H9 (cell line): ENCODE data around the gene SECTM1. TPM values are rescaled to one million over a fixed set of nuclear protein-coding genes. Genes with fewer than 3 reads are reported as not detected.

Experiments
- DNase-seq: peaks from one replicate; pipeline ENCODE4 v3.0.0-alpha.2; 2017
- H2AFZ ChIP-seq: one replicate; pipeline ENCODE4 v1.6.1; 2013; ENCODE audit warnings: mild to moderate bottlenecking, low read length, control low read depth, moderate library complexity
- H2AK5ac ChIP-seq: 2 replicates; pipeline ENCODE4 v1.6.1; 2013; ENCODE audit warnings: low read length, control low read depth, mixed read lengths; ENCODE audit not compliant: insufficient read length
- H2BK120ac ChIP-seq: one replicate; pipeline ENCODE4 v1.6.1; 2013; ENCODE audit warnings: low read depth, mild to moderate bottlenecking, low read length, control low read depth, inconsistent platforms; ENCODE audit not compliant: poor library complexity, severe bottlenecking
- H2BK12ac ChIP-seq: 2 replicates; pipeline ENCODE4 v1.6.1; 2013; ENCODE audit warnings: low read length, control low read depth, mixed read lengths, low read depth; ENCODE audit not compliant: insufficient read length
- H2BK15ac ChIP-seq: 2 replicates; pipeline ENCODE4 v1.6.1; 2013; ENCODE audit warnings: low read depth, low read length, control low read depth
- H2BK20ac ChIP-seq: one replicate; pipeline ENCODE4 v1.6.1; 2013; ENCODE audit warnings: low read depth, mild to moderate bottlenecking, low read length, control low read depth, inconsistent platforms; ENCODE audit not compliant: poor library complexity, severe bottlenecking
- H2BK5ac ChIP-seq: 2 replicates; pipeline ENCODE4 v1.6.1; 2013; ENCODE audit warnings: low read length, control low read depth, mixed read lengths; ENCODE audit not compliant: insufficient read length
- H3K14ac ChIP-seq: 2 replicates; pipeline ENCODE4 v1.6.1; 2013; ENCODE audit warnings: low read length, control low read depth; ENCODE audit not compliant: insufficient read depth
- H3K18ac ChIP-seq: 2 replicates; pipeline ENCODE4 v1.6.1; 2013; ENCODE audit warnings: low read depth, mild to moderate bottlenecking, mixed read lengths, low read length, control low read depth; ENCODE audit not compliant: insufficient read length
- H3K23ac ChIP-seq: 2 replicates; pipeline ENCODE4 v1.6.1; 2013; ENCODE audit warnings: low read length, control low read depth, mixed read lengths, low read depth; ENCODE audit not compliant: insufficient read length
- H3K23me2 ChIP-seq: 2 replicates; pipeline ENCODE4 v1.6.1; 2013; ENCODE audit warnings: low read depth, mild to moderate bottlenecking, mixed read lengths, low read length, control low read depth; ENCODE audit not compliant: insufficient read length, poor library complexity, severe bottlenecking
- H3K27ac ChIP-seq: 2 replicates; pipeline ENCODE4 v1.5.1; 2013; ENCODE audit warnings: low read length, control low read depth, mixed read lengths, low read depth; ENCODE audit not compliant: insufficient read length
- H3K27me3 ChIP-seq: 2 replicates; pipeline ENCODE4 v1.6.1; 2013; ENCODE audit warnings: low read length, control low read depth, inconsistent platforms; ENCODE audit not compliant: insufficient read depth
- H3K4ac ChIP-seq: 2 replicates; pipeline ENCODE4 v1.6.1; 2013; ENCODE audit warnings: low read depth, mild to moderate bottlenecking, control low read depth, inconsistent platforms, low read length, moderate library complexity
- H3K4me1 ChIP-seq: 2 replicates; pipeline ENCODE4 v1.6.1; 2013; ENCODE audit warnings: low read length, control low read depth, inconsistent platforms; ENCODE audit not compliant: insufficient read depth
- H3K4me2 ChIP-seq: 2 replicates; pipeline ENCODE4 v1.6.1; 2013; ENCODE audit warnings: low read length, control low read depth, mixed read lengths; ENCODE audit not compliant: insufficient read length, insufficient read depth
- H3K56ac ChIP-seq: 2 replicates; pipeline ENCODE4 v1.6.1; 2013; ENCODE audit warnings: low read depth, mild to moderate bottlenecking, mixed read lengths, low read length, control low read depth; ENCODE audit not compliant: insufficient read length
- H3K79me1 ChIP-seq: 2 replicates; pipeline ENCODE4 v1.6.1; 2013; ENCODE audit warnings: low read depth, mild to moderate bottlenecking, moderate library complexity, low read length, control low read depth, inconsistent platforms; ENCODE audit not compliant: insufficient read depth, poor library complexity, severe bottlenecking
- H3K79me2 ChIP-seq: 2 replicates; pipeline ENCODE4 v1.6.1; 2013; ENCODE audit warnings: low read length, control low read depth, inconsistent platforms; ENCODE audit not compliant: insufficient read depth
- H3K9ac ChIP-seq: 2 replicates; pipeline ENCODE4 v1.6.1; 2013; ENCODE audit warnings: low read length, control low read depth, mixed read lengths; ENCODE audit not compliant: insufficient read length; ENCODE audit errors: extremely low read depth
- H3K9me3 ChIP-seq: one replicate; pipeline ENCODE4 v1.6.1; 2013; ENCODE audit warnings: low read depth, low read length, inconsistent platforms; ENCODE audit not compliant: control insufficient read depth
- H3T11ph ChIP-seq: one replicate; pipeline ENCODE4 v1.6.1; 2013; ENCODE audit warnings: mild to moderate bottlenecking, low read length, control low read depth, inconsistent platforms
- H4K20me1 ChIP-seq: one replicate; pipeline ENCODE4 v1.6.1; 2013; ENCODE audit not compliant: control insufficient read depth, insufficient read length, insufficient read depth
- H4K5ac ChIP-seq: 2 replicates; pipeline ENCODE4 v1.6.1; 2013; ENCODE audit warnings: low read depth, mild to moderate bottlenecking, mixed read lengths, low read length, control low read depth; ENCODE audit not compliant: insufficient read length
- H4K8ac ChIP-seq: replicated peaks from 2 replicates; pipeline ENCODE4 v1.6.1; 2013; ENCODE audit warnings: low read length, control low read depth, mixed read lengths, low read depth; ENCODE audit not compliant: insufficient read length
- H4K91ac ChIP-seq: 2 replicates; pipeline ENCODE4 v1.6.1; 2013; ENCODE audit warnings: low read depth, mild to moderate bottlenecking, moderate library complexity, mixed read lengths, low read length, control low read depth; ENCODE audit not compliant: insufficient read length
- H3K27ac Mint-ChIP-seq, 3 experiments: 2 replicates in 2 of 3; 3 replicates in 1 of 3; pipeline ENCODE4 v1.8.0; 2020 to 2021; ENCODE audit warnings: mixed read lengths in 3 of 3, mild to moderate bottlenecking in 1 of 3, moderate library complexity in 1 of 3
- H3K27me3 Mint-ChIP-seq: 2 replicates; pipeline ENCODE4 v1.8.0; 2021; ENCODE audit warnings: low read depth, mild to moderate bottlenecking, moderate library complexity, mixed read lengths
- H3K36me3 Mint-ChIP-seq, 3 experiments: 2 replicates in 2 of 3; 3 replicates in 1 of 3; pipeline ENCODE4 v1.8.0; 2020 to 2021; ENCODE audit warnings: low read depth in 3 of 3, mixed read lengths in 3 of 3; ENCODE audit not compliant: insufficient read depth in 1 of 3
- H3K4me1 Mint-ChIP-seq, 2 experiments: 2 replicates each; pipeline ENCODE4 v1.8.0; 2020; ENCODE audit warnings: mixed read lengths in 2 of 2
- H3K4me3 Mint-ChIP-seq, 2 experiments: 2 replicates in 1 of 2; 3 replicates in 1 of 2; pipeline ENCODE4 v1.8.0; 2020 to 2021; ENCODE audit warnings: mild to moderate bottlenecking in 2 of 2, mixed read lengths in 2 of 2, moderate library complexity in 1 of 2
- H3K9me3 Mint-ChIP-seq, 2 experiments: 2 replicates in 1 of 2; 3 replicates in 1 of 2; pipeline ENCODE4 v1.8.0; 2020; ENCODE audit warnings: mild to moderate bottlenecking in 2 of 2, mixed read lengths in 2 of 2, moderate library complexity in 1 of 2
- WGBS: extraction: QIAGEN DNeasy Blood & Tissue Kit; methylation state at CpG from one replicate; pipeline ENCODE4 v1.1.7; 2013; ENCODE audit warnings: missing lambda C conversion rate, low lambda C conversion rate, mixed read lengths; ENCODE audit not compliant: insufficient read length; ENCODE audit errors: extremely low coverage; 5-methylcytosine and 5-hydroxymethylcytosine counted together
- total RNA-seq: library from RNA; stranded (reverse); gene quantifications from 2 replicates; pipeline ENCODE4 v1.2.1, GENCODE V29; 2021
- TF ChIP-seq, protein P1 (sequence below): fragments of 200-600 bp; sonication (generic); conservative IDR thresholded peaks from 3 replicates; pipeline ENCODE4 v1.8.0; 2021; ENCODE audit warnings: antibody characterized with exemption, mild to moderate bottlenecking

Gene SECTM1
- total RNA-seq, 1 experiment from 2014 or later = 0.28 TPM

- Mint-ChIP-seq H3K9me3 (no peaks in the 10 kb centered on the region; a peak in 2 of 5 replicates), H3K36me3 (no peaks in the 10 kb centered on the region), H3K4me3 (no peak overlapping the region; a peak in 1 of 5 replicates), H3K27ac (no peak overlapping the region), H3K27me3 (peaks cover 23% of the 10 kb centered on the region), H3K4me1 (peaks cover 2 to 6% of the 10 kb centered on the region in 2 experiments; a peak in 1 of 4 replicates)
- Histone ChIP-seq H3K56ac (no peak overlapping the region), H4K5ac (no peak overlapping the region), H3K18ac (no peak overlapping the region), H3K23ac (no peak overlapping the region), H2BK12ac (no peak overlapping the region), H3K27ac (no peak overlapping the region), H3K9me3 (no peaks in the 10 kb centered on the region), H3K4ac (no peak overlapping the region), H4K20me1 (no peaks in the 10 kb centered on the region), H3K4me2 (no peak overlapping the region), H3K79me2 (no peaks in the 10 kb centered on the region), H4K8ac (no peak overlapping the region), H3K9ac (no peak overlapping the region), H3K79me1 (no peaks in the 10 kb centered on the region), H2BK120ac (no peak overlapping the region), H3K14ac (no peak overlapping the region; the same call in 1 of the 2 replicates), H2BK5ac (no peak overlapping the region), H3K4me1 (no peaks in the 10 kb centered on the region), H3T11ph (no peak overlapping the region), H2BK15ac (no peak overlapping the region), H2AFZ (no peak overlapping the region), H3K23me2 (peaks cover 3% of the 10 kb centered on the region), H2AK5ac (no peak overlapping the region), H4K91ac (no peak overlapping the region), H3K27me3 (no peaks in the 10 kb centered on the region), H2BK20ac (no peak overlapping the region)
- DNase-seq = no peak
- TF ChIP-seq, protein P1, sequence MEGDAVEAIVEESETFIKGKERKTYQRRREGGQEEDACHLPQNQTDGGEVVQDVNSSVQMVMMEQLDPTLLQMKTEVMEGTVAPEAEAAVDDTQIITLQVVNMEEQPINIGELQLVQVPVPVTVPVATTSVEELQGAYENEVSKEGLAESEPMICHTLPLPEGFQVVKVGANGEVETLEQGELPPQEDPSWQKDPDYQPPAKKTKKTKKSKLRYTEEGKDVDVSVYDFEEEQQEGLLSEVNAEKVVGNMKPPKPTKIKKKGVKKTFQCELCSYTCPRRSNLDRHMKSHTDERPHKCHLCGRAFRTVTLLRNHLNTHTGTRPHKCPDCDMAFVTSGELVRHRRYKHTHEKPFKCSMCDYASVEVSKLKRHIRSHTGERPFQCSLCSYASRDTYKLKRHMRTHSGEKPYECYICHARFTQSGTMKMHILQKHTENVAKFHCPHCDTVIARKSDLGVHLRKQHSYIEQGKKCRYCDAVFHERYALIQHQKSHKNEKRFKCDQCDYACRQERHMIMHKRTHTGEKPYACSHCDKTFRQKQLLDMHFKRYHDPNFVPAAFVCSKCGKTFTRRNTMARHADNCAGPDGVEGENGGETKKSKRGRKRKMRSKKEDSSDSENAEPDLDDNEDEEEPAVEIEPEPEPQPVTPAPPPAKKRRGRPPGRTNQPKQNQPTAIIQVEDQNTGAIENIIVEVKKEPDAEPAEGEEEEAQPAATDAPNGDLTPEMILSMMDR = no peak
- WGBS = no CpG with 5 or more reads among the region's 26 CpGs
These were observed 29.4 kb downstream of the SECTM1 start for GRCh38 chr17:82303944-82304808.
